PC-3 (cell line): Measurements from ENCODE around the gene CNTLN. TPM values are rescaled to one million over a fixed set of nuclear protein-coding genes. Genes with fewer than 3 reads are reported as not detected.

Experiments
- ATAC-seq: fragments of 200-7000 bp; cut with Tn5 transposase; 2 replicates; pipeline ENCODE4 v1.9.1; 2020; ENCODE audit warnings: mild to moderate bottlenecking, moderate library complexity
- BruUV-seq: library from RNA; stranded (reverse); fragments of 400-500 nt; replicated peaks from 2 replicates; lab custom pipeline; 2021; lab: Mats Ljungman, UMichigan
- CTCF ChIA-PET: fragments of 300-600 bp; sonication (Branson Sonifier 250); formaldehyde crosslinking; loops from one replicate; lab custom pipeline; 2022; ENCODE audit warnings: antibody characterized with exemption; lab: Charles Lee
- POLR2A ChIA-PET: fragments of 300-600 bp; sonication (Branson Sonifier 250); formaldehyde crosslinking; loops from one replicate; lab custom pipeline; 2022; ENCODE audit warnings: antibody characterized with exemption; ENCODE audit not compliant: unreplicated experiment; lab: Charles Lee
- DNase-seq: peaks from one replicate; pipeline ENCODE4 v3.0.0-alpha.2; 2015
- H2AFZ ChIP-seq: fragments of 300-600 bp; sonication (generic); 2 replicates; pipeline ENCODE4 v1.6.0; 2016; ENCODE audit warnings: antibody characterized with exemption, low read length
- H3F3A ChIP-seq: fragments of 300-600 bp; sonication (generic); one replicate; pipeline ENCODE4 v1.6.0; 2017; ENCODE audit warnings: antibody characterized with exemption, low read length, control low read depth, mild to moderate bottlenecking; ENCODE audit not compliant: unreplicated experiment
- H3K27ac ChIP-seq: fragments of 300-600 bp; sonication (generic); 2 replicates; pipeline ENCODE4 v1.5.1; 2016; ENCODE audit warnings: mild to moderate bottlenecking, low read length
- H3K27me3 ChIP-seq: fragments of 300-600 bp; sonication (generic); 2 replicates; pipeline ENCODE4 v1.6.1; 2016; ENCODE audit warnings: low read length, mixed read lengths
- H3K36me3 ChIP-seq: fragments of 300-600 bp; sonication (generic); 2 replicates; pipeline ENCODE4 v1.6.1; 2016; ENCODE audit warnings: low read depth, mixed run types, low read length, mixed read lengths
- H3K4me1 ChIP-seq: fragments of 300-600 bp; sonication (generic); 2 replicates; pipeline ENCODE4 v1.5.1; 2016; ENCODE audit warnings: low read length; ENCODE audit not compliant: insufficient read depth
- H3K4me2 ChIP-seq: fragments of 300-600 bp; sonication (generic); 2 replicates; pipeline ENCODE4 v1.6.0; 2016; ENCODE audit warnings: low read length
- H3K4me3 ChIP-seq: fragments of 300-600 bp; sonication (generic); 2 replicates; pipeline ENCODE4 v1.5.1; 2016; ENCODE audit warnings: mild to moderate bottlenecking, low read length, mixed read lengths
- H3K79me2 ChIP-seq: fragments of 300-600 bp; sonication (generic); 2 replicates; pipeline ENCODE4 v1.6.1; 2017; ENCODE audit warnings: low read length, mixed read lengths
- H3K9ac ChIP-seq: fragments of 300-600 bp; sonication (generic); 2 replicates; pipeline ENCODE4 v1.6.0; 2016; ENCODE audit warnings: mild to moderate bottlenecking, low read length
- H3K9me2 ChIP-seq: fragments of 300-600 bp; sonication (generic); replicated peaks from 2 replicates; pipeline ENCODE4 v1.6.1; 2016; ENCODE audit warnings: mixed run types, low read length, mixed read lengths
- H3K9me3 ChIP-seq: fragments of 300-600 bp; sonication (generic); 2 replicates; pipeline ENCODE4 v1.6.1; 2016; ENCODE audit warnings: low read length, mixed read lengths
- H4K20me1 ChIP-seq: fragments of 300-600 bp; sonication (generic); 2 replicates; pipeline ENCODE4 v1.6.1; 2016; ENCODE audit warnings: low read length, mixed read lengths
- CTCF ChIP-seq: fragments of 300-600 bp; sonication (generic); conservative IDR thresholded peaks from 2 replicates; pipeline ENCODE4 v1.5.1; 2017; ENCODE audit warnings: antibody characterized with exemption, low read depth, mild to moderate bottlenecking, low read length
- EZH2 ChIP-seq: fragments of 300-600 bp; sonication (generic); IDR thresholded peaks from one replicate; pipeline ENCODE4 v1.6.1; 2017; ENCODE audit warnings: antibody characterized with exemption, mild to moderate bottlenecking, low read length; ENCODE audit not compliant: unreplicated experiment
- EZH2phosphoT487 ChIP-seq: fragments of 300-600 bp; sonication (generic); IDR thresholded peaks from 2 replicates; pipeline ENCODE4 v1.6.1; 2018; ENCODE audit warnings: mild to moderate bottlenecking, antibody characterized with exemption, low read length, borderline replicate concordance
- intact Hi-C: fragments of 100-400 bp; cut with micrococcal nuclease; formaldehyde crosslinking; loops from 2 replicates; pipeline ENCODE4 v1.9.0; 2023
- total RNA-seq: library from RNA; depleted of rRNA; stranded (reverse); fragments of >200 nt; gene quantifications from 2 replicates; pipeline ENCODE4 v1.2.3, GENCODE V29; 2014

The CNTLN gene
- total RNA-seq, 1 experiment from 2014 or later, result 6.9 TPM

GRCh38 chr9:17398350-17398749, 263.5 kb downstream of the CNTLN start:
- Histone ChIP-seq H3K9me3 (no peaks in the 10 kb centered on the region), H3K36me3 (no peaks in the 10 kb centered on the region), H3K4me2 (no peak overlapping the region), H4K20me1 (no peaks in the 10 kb centered on the region), H3K79me2 (no peaks in the 10 kb centered on the region), H3K9ac (no peak overlapping the region), H3K9me2 (no peaks in the 10 kb centered on the region), H3K27me3 (no peaks in the 10 kb centered on the region), H2AFZ (no peak overlapping the region), H3K4me1 (no peaks in the 10 kb centered on the region), H3K4me3 (no peak overlapping the region), H3F3A (no peaks in the 10 kb centered on the region), H3K27ac (no peak overlapping the region)
- CTCF ChIA-PET, result no interaction called here
- DNase-seq (no peak), ATAC-seq (no peak)
- TF ChIP-seq EZH2 (no peak), EZH2phosphoT487 (no peak)
- POLR2A ChIA-PET, result no interaction called here
- intact Hi-C loops, result no loop called here
- no TSS peak for BruUV-seq

GRCh38 chr9:17401858-17402257, 267.0 kb downstream of the CNTLN start:
- Histone ChIP-seq H3K36me3 (no peaks in the 10 kb centered on the region), H3K4me2 (no peak overlapping the region), H3K79me2 (no peaks in the 10 kb centered on the region), H2AFZ (no peak overlapping the region), H3K27me3 (no peaks in the 10 kb centered on the region), H3K4me1 (no peaks in the 10 kb centered on the region), H3K9me2 (no peaks in the 10 kb centered on the region), H3K9ac (no peak overlapping the region), H3F3A (no peaks in the 10 kb centered on the region), H3K4me3 (no peak overlapping the region), H4K20me1 (no peaks in the 10 kb centered on the region), H3K27ac (no peak overlapping the region), H3K9me3 (no peaks in the 10 kb centered on the region)
- ATAC-seq (peak; percentile 72), DNase-seq (peak; percentile 6)
- intact Hi-C loops, result no loop called here
- POLR2A ChIA-PET, result interaction anchor here (0.6 kb wide), 1 partner anchor 7 kb away, joined by 3 read pairs; no protein-coding TSS in a partner anchor
- BruUV-seq, result no TSS peak
- TF ChIP-seq EZH2phosphoT487 (no peak), EZH2 (no peak), CTCF (no peak)
- CTCF ChIA-PET, result interaction anchor here (0.6 kb wide), 1 partner anchor 1462 kb away, joined by 3 read pairs; no protein-coding TSS in a partner anchor

DNA sequence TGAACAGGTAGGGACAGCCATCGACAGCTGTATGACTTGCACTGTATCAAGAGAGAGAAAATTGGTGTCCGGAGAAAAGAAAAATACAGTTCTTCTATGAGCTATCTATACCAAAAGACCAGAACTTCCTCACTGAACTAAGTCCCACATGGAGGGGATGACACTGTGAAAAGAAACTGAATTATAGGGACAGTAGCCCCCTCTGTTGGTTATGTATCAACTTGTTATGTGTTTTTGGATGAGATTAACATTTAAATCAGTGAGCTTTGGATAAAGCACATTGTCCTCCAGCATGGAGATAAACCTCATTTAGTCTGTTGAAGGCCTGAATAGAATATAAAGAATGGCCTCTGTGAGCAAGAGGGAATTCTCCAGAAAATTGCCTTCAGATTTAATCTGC, 267.5 kb downstream of the CNTLN start:
- H3K9me2 ChIP-seq, result no peaks in the 10 kb centered on the region
- no peaks in the 10 kb centered on the region for H3K27me3 ChIP-seq
- no peak overlapping the region for H3K4me3 ChIP-seq
- no peaks in the 10 kb centered on the region for H3K36me3 ChIP-seq
- no peak overlapping the region for H3K4me2 ChIP-seq
- no peak overlapping the region for H3K9ac ChIP-seq
- H3F3A ChIP-seq, result no peaks in the 10 kb centered on the region
- BruUV-seq, result no TSS peak
- DNase-seq (peak; percentile 30), ATAC-seq (no peak; the same call in 1 of the 2 replicates)
- no peaks in the 10 kb centered on the region for H3K79me2 ChIP-seq
- ChIA-PET CTCF (interaction anchor here (0.6 kb wide), 1 partner anchor 1462 kb away, joined by 3 read pairs; no protein-coding TSS in a partner anchor), POLR2A (interaction anchor here (0.6 kb wide), 2 partner anchors 8 to 52 kb away, joined by 3 to 4 read pairs; no protein-coding TSS in a partner anchor)
- H3K27ac ChIP-seq, result no peak overlapping the region
- H3K9me3 ChIP-seq, result no peaks in the 10 kb centered on the region
- intact Hi-C loops, result no loop called here
- no peaks in the 10 kb centered on the region for H3K4me1 ChIP-seq
- TF ChIP-seq EZH2 (no peak), CTCF (peak; percentile 39; the same call in 1 of the 2 replicates)
- H2AFZ ChIP-seq, result no peak overlapping the region
- H4K20me1 ChIP-seq, result no peaks in the 10 kb centered on the region
